ENCODE results near the gene TWIST2.

TWIST2 gene

DNA sequence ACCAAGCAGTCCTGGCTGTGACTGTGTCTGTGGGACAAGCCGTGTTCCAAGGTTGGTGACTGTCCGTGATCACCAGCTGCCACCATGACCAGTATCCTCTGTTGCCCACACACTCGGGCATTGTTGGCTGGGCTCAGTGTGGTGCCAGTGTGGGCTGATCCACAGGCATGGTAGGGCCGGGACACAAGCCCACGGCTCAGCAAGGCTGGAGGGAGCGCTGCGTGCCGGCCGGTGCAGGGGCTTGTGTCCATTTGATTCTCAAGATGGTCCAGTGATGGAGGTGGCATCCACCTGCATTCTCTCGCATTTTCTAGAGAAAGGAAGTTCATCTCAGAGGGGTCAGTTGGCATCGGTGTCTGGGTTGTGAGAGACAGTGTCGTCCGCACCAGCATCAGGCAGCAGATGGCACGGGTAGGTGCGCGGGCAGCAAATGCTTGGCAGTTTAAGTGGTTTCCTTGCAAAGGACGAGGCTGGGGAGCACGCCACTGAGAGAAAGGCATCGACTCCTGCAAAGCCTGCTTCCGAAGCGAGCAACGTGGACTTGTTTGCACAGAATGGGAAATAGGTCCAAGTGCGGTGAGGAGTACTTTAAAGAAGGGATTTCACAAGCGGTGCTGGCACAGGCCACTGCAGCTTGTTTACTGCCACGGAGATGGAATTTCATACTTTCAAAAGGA, 20.9 kb downstream of the TWIST2 start:
- peak in 4 of 42 donors; percentile 10 to 43 (median 31) for DNase-seq
- intact Hi-C loops (cut with DNase I): no loop called here

DNA sequence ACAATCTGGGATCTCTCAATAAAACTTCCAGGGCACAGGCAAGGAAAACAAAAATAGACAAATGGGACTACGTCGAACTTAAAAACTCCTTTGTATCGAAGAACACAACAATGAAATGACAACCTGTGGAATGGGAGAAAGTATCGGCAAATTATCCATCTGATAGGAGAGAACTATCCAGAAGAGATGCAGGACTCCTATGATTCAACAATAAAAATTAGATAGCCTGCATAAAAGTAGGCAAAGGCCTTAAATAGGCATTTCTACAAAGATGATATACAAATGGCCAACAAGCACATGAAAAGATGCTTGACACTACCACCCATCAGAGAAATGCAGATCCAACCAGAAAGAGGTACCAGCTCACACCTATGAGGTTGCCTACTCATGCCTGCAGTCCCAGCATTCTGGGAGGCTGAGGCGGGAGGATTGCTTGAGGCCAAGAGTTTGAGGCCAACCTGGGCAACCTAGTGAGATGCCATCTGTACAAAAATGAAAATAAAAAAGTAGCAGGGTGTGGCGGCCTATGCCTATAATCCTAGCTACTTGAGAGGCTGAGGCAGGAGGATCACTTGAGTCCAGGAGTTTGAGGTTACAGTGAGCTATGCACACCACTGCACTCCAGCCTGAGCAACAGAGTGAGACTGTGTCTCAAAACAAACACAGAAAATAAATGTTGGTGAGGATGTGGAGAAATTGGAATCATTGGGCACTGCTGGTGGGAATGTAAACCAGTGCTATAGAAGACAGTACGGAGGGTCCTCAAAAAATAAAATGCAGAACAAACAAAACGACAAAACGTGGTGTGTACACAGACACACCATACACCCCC, 21.6 kb downstream of the TWIST2 start:
- DNase-seq: peak in 1 of 42 donors; percentile 24
- intact Hi-C loops (cut with DNase I): no loop called here

DNA sequence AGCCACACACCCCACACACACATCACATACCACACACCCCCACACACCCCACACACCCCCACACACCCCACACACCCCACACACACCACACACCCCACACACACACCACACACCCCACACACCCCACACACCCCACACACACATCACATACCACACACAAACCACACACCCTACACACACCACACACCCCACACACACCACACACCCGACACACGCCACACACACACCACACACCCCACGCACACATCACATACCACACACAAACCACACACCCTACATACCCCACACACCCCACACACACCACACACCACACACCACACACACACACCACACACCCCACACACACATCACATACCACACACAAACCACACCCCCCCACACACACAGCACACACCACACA, 22.4 kb downstream of the TWIST2 start:
- intact Hi-C loops (cut with DNase I): no loop called here
- DNase-seq: no peak

DNA sequence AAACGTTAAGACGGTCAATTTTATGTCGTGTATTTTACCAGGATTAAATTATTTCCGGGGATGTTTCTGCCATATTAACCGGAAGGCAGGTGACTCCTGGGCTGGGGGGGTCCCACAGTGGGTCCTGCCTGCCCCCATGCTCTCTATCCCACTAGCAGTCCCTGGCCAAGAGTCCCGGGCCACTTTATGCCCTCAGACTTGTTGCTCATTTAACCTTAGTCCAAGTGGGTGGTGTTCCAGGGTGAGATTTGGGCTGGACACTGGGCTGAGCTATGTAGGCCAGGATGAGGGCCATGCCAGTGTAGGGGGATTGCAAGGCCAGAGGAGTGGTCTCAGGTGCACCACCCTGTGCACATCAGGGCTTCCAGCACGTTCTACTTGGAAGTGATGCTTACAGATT, 24.1 kb downstream of the TWIST2 start:
- DNase-seq: peak in 2 of 42 donors; percentile 24 to 29
- intact Hi-C loops (cut with DNase I): no loop called here

DNA sequence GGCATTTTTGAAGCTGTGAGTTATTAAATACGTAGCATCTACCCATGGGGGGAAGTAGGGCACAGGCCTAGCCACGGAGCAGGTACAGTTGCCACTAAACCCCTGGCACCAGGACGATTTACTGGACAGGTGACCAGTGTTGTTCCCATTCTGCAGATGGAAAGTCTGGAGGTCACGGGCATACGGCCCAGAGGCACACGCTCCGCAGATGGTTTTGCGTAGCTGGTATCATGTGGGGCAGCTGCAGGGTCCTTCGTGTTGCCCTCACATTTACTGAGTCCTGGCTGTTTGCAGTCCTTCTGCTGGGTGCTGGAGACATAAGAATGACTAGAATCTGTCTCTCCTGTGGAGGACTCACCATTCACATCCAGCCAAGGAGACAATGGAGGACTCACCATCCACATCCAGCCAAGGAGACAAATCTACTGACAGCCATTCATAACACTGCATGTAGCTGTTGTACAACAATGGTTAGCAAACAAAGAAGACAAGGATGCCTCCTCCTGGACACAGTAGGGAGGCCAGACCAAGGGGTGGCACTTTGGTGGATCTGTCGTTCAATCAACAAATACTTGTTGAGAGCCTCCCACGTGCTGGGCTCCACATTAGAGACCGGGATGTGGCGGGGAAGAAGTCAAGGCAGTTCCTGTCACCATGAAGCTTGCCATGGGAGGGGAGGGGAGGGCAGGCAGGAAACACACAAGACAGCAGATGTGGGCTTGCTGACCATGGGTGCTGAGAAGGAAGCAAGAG, 24.9 kb downstream of the TWIST2 start:
- intact Hi-C loops (cut with DNase I): no loop called here
- DNase-seq: peak in 3 of 42 donors; percentile 3 to 19 (median 8)

DNA sequence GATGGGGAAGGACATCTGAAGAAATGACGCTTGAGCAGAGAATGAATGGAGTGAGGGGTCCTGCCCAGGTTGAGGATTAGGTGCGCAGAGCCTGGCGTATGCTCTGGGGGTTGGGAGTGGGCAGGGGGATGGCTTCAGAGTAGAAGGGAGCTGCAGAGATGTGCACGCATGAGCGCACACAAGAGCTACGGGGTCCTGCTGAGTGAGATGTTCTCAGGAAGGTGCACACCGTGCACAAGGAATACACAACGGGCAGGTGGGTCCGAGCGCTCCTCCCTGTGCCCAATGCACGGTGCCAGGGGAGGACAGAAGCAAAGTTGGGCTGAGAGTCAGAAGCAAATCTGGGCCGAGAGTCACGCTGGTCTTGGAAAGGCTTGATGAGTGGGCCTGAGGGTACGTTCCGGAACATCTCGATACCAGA, 25.5 kb downstream of the TWIST2 start:
- peak in 3 of 42 donors; percentile 12 to 15 (median 13) for DNase-seq
- intact Hi-C loops (cut with DNase I): no loop called here

DNA sequence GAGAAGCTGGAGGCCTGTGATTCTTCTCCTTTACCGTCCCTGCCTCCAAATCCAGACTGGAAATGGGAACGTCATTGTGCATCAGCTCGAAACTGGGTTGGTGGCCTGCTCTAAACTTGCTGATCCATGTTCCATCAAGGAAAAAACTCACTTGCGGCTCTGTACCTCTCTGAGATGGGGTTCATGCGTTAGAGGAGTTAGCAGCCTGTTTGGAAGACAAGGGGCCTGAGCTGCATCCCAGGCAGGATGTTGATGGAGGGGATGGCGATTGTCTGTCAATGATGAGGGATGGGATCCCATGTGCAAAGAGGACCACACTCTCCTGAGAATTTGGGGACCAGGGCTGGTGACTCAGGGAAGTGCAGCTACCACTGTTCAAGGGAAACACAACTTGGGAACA, 26.0 kb downstream of the TWIST2 start:
- peak in 3 of 42 donors; percentile 5 to 19 (median 10) for DNase-seq
- intact Hi-C loops (cut with DNase I): no loop called here

DNA sequence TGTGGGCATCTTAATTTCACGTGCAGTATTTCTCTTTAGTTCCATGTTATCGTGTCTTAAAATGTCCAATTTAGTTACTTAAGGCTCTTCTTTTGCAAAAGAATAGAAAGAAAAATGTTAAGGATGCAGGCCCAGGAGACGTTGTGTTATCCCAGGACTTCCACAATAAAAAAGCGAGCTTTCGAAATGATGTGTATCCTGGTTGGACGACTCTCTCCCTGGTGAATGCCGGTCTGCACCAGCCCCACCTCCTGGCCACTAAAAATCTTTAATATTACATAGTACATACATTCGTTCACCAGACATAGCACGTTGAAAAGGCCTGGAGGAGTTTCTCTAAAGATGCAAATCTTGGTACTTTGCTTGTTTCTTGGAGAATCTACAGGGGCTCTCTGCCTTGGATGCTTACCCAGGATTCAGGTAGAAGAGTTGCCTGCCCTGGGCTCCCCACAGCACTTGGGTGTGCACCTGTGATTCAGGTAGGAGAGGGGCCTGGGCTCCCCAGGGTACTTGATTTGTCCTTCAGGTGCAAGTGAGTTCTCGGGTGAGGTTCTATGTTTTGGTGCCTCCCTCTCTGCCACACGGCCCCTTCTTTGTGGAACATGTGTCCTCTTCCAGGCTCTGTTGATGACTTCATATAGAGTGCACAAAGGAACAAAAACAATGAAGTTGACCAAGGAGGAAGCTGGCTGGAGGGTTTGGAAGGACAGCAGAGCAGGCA, 26.6 kb downstream of the TWIST2 start:
- DNase-seq: peak in 3 of 42 donors; percentile 11 to 23 (median 21)
- intact Hi-C loops (cut with DNase I): no loop called here

DNA sequence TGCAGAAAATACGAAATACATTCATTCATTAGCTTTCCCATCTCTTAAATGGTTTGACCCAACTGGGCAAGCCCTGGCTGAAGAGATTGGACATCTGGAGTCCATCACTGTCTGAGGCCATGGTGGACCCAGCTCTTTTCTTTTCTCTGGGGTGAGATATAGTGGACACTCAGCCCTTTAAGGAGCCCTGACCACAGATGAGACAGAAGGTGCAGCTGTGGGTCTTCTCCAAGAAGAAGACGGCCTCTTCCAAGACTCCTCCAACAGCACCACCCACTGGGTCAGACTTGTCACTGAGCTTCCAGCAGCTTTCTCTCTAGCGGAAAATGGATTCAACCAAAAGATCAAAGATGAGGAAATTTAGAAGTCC, 27.2 kb downstream of the TWIST2 start:
- intact Hi-C loops (cut with DNase I): no loop called here
- peak in 1 of 42 donors; percentile 28 for DNase-seq

DNA sequence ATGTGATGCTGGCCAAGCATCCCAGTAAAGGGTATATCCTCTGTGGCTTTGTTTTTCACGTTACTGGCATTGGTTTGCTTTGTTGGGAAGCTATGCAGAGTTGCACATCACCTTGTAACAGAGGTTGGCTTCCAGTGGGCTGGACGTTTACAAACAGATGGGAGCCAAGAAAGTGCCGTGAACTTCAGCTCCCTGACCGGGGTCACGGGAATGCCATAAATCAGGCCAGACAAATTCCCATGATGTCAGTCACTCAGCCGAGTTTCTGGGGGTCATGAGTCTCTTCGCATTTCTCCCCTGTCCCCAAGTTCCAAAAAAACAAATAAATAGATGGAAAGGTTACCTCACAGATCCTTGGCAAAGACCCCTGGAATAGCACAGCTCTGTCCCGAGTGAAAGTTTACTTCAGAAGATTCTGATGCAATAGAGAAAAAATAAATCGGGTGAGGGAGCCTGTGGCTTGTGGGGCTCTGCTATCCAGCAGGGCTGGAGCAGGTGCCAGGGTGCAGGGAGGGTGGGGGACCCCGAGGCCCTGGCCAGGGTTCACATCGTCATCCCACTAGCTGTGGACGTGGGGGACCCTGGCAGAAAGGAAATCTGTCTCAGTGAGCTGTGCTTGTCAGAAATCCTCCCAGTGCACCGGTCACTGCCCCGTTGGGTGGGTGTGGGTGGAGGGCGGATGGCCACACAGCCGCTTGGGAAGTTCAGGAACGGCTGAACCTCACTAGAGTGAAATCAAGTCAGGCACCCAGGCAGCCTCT, 27.8 kb downstream of the TWIST2 start:
- DNase-seq: peak in 2 of 42 donors; percentile 27
- intact Hi-C loops (cut with DNase I): no loop called here

DNA sequence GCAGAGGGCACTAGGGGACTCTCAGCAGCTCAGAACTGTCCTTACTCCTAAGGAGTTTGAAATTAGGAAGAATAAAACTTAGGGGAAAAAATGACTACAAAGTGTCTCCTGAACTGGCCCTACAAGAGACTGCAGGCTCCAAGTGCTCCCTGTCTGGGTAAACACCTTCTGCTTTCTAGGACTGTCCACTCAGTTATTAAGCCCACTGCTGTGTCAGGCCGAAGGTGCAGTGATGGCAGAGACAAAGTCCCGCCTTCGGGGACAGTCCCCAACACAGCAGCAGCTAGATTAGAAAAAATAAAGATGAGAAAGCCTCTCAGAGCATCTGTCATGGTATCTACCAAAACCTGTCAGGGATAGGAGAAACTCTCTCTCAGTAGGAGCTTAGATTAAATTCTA, 28.3 kb downstream of the TWIST2 start:
- intact Hi-C loops (cut with DNase I): no loop called here

DNA sequence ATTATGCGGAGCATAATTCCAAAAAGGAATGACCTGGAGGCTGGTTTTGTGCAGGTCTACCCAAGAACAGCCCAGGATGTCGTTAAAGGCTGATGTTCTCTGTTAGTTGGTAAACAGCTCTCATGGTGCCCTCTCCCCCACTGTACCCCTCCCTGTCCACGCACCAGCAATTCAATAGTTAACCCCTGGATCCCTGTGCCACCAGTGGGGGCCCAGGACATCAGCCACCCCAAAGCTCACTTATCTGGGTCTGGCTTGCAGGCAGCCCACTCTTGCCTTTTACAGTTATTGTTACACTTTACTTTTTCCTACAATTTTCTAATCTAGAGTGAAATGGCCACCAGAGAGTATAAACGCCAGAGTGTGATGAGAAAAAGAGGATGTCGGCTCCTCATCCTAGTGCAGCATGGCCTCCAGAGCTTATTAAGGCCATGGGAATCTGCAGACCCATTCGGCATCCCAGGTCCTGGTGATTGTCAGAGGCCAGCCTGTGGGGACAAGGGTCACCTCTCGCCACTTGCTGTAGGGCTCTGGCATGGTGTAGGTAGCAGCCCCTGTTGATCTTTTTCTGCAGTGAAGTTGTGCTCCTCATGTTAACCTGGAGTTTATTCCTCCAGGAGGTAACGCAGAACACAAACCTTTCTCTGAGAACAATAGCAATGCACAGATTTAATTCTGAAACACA, 30.3 kb downstream of the TWIST2 start:
- intact Hi-C loops (cut with DNase I): no loop called here
- DNase-seq: no peak

More for the DNA sequence above, 28.3 kb downstream of the TWIST2 start:
- no peak for DNase-seq

DNA sequence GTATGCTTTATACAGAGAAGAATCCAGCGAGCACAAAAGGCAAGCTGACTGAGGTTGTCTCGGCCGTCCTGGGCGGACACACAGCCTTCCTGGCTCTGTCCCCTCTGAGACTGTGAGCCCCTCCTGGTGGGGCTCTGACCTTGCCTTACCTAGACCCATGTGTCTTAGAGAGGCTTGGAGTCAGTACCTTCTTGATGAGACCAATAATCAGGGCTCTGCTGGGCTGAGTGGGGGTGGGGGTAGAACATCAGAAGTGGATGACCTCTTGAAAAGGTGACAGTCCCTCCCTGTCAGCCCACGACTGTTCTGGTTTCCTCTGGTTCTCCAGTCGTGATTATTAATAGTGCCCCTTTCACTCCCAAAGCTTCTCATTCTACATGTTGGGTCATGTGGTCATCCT, 31.2 kb downstream of the TWIST2 start:
- intact Hi-C loops (cut with DNase I): no loop called here
- DNase-seq: no peak

DNA sequence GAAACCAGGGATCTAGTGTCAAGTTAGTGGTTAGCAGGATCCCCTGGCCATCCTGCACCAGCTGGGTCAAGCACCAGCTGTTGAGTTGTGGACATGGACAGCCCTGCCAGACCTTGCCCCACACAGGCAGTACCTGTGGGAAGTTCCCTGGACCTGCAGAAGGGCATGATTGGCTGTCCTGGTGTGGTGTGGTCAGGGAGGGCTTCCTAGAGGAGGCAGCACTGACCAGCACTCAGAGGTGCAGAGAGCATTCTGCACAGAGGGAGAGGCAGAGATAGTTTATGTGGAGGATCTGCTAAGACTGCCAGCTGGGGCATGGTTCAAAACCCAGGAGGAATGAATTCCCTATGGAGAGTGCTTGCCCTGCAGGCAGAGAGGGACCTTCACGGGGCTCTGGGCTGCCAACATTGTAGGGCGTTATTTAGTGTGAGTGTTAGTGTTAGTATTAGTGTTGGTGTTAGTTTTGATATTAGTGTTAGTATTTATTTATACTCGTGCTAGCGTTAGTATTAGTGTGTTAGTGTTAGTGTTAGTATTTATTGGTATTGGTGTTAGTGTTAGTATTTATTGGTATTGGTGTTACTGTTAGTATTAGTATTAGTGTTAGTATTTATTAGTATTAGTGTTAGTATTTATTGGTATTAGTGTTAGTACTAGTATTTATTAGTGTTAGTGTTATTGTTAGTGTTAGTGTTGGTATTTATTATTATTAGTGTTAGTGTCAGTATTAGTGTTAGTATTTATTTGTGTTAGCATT, 31.9 kb downstream of the TWIST2 start:
- intact Hi-C loops (cut with DNase I): no loop called here
- no peak for DNase-seq

DNA sequence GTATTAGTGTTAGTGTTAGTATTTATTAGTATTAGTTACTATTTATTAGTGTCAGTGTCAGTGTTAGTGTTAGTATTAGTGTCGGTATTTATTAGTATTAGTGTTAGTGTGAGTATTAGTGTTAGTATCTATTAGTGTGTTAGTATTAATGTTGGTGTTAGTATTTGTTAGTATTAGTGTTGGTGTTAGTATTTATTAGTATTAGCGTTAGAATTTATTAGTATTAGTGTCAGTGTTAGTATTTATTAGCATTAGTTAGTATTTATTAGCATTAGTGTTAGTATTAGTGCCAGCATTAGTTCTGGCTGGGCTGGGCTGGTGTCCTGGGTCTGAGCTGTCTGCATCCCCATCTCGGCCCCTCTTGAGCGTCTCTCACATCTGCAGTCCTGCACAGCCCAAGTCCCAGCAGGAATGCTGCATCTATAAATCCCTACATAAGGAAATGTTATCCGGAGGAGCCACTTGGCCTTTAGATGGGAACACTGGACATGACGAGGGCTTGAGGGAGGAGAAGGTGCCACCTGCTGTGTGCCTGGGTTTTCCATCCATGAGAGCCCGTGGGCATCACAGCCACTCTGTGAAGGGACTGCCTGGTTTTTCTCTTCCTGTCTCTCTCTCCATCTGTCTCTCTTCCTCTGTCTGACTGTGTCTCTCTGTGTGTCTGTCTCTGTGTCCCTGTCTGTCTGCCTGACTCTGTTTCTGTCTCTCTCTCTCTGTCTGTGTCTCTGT, 33.6 kb downstream of the TWIST2 start:
- intact Hi-C loops (cut with DNase I): no loop called here
- DNase-seq: no peak

DNA sequence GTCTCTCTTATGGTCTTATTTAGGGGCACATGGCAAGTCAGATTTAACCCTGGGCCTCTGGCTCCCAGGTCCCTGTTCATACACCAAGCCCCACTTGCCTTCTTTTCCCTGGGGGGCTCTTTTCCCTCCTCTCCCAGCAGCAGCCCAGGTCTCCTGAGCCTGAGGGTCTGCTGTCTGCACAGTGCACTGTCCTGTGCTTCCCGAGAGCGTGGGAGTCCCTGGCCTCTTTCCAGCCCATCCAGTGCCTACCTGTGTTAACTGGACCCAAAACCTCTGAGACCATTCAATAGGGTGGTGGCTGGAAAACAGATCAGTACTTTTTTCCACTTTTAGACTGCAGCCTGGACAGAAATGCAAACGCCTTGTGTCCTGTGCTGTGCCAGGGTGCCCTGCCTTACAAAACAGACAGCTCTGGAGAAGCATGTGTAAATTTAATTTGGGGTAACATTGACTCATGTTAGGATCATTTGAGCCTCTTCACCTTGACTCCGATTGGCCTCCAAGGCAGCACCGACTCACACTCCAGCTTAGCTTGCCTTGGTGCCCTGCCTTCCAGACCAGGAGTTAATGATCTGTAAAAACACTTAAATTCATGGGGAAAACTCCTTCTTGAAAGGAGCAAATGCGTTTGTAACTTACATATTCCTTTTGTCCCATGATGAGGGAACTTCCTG, 34.3 kb downstream of the TWIST2 start:
- intact Hi-C loops (cut with DNase I): no loop called here
- DNase-seq: no peak
